Measurements from ENCODE around the gene ATP5F1B. TPM values are rescaled to one million over a fixed set of nuclear protein-coding genes. Genes with fewer than 3 reads are reported as not detected.

Gene ATP5F1B
- total RNA-seq, 1 donor from 2014 or later, result 609 TPM

- H2AFZ ChIP-seq (replicated peaks), result no peak overlapping the region
- no peak overlapping the region for H3K27ac ChIP-seq
- DNase-seq (ENCODE audit: low spot score), result no peak
- H3K4me1 ChIP-seq, result no peaks in the 10 kb centered on the region
- H3K4me1 Mint-ChIP-seq, result no peaks in the 10 kb centered on the region
- H3K27me3 ChIP-seq, result no peaks in the 10 kb centered on the region
- H3K79me2 ChIP-seq (ENCODE audit: low read depth), result peaks cover 36% of the 10 kb centered on the region
- no peak overlapping the region for H3K9ac ChIP-seq
- H3K36me3 Mint-ChIP-seq, result peaks cover 46% of the 10 kb centered on the region
- H3K36me3 ChIP-seq, result peaks cover 4% of the 10 kb centered on the region
- H3K27me3 Mint-ChIP-seq (ENCODE audit: insufficient read depth, low read depth), result peaks cover 2% of the 10 kb centered on the region
- no peaks in the 10 kb centered on the region for H3K9me3 ChIP-seq (ENCODE audit: low read depth)
- H4K20me1 ChIP-seq (ENCODE audit: low read depth), result peaks cover 61% of the 10 kb centered on the region
- H3K4me3 ChIP-seq, result no peak overlapping the region
- H3K4me3 Mint-ChIP-seq, result no peak overlapping the region
- H3K4me2 ChIP-seq, result no peak overlapping the region
- peaks cover 5% of the 10 kb centered on the region for H3F3A ChIP-seq (ENCODE audit: low read depth)
- H3K27ac Mint-ChIP-seq, result no peak overlapping the region
- H3K9me3 Mint-ChIP-seq, result no peaks in the 10 kb centered on the region
- no peak for TF ChIP-seq CTCF (IDR thresholded peaks at IDR 0.05)
- TF ChIP-seq EZH2 (IDR thresholded peaks at IDR 0.05), result no peak
- TF ChIP-seq EZH2phosphoT487 (IDR thresholded peaks at IDR 0.05), result no peak
These were observed 31.2 kb downstream of the ATP5F1B start for GRCh38 chr12:56614627-56615026.

GRCh38 chr12:56604355-56604754 lies 41.4 kb downstream of the ATP5F1B start:
- Histone ChIP-seq H3K79me2 (ENCODE audit: low read depth) (no peaks in the 10 kb centered on the region), H3K9ac (no peak overlapping the region), H3K4me1 (no peaks in the 10 kb centered on the region), H4K20me1 (ENCODE audit: low read depth) (no peaks in the 10 kb centered on the region), H2AFZ (replicated peaks) (no peak overlapping the region), H3K36me3 (peaks cover 14% of the 10 kb centered on the region), H3K27ac (no peak overlapping the region), H3K27me3 (no peaks in the 10 kb centered on the region), H3K4me2 (no peak overlapping the region), H3K4me3 (no peak overlapping the region), H3F3A (ENCODE audit: low read depth) (no peaks in the 10 kb centered on the region), H3K9me3 (ENCODE audit: low read depth) (no peaks in the 10 kb centered on the region)
- Mint-ChIP-seq H3K36me3 (peaks cover 53% of the 10 kb centered on the region), H3K27ac (no peak overlapping the region), H3K4me3 (no peak overlapping the region), H3K27me3 (ENCODE audit: insufficient read depth, low read depth) (peaks cover 5% of the 10 kb centered on the region), H3K9me3 (no peaks in the 10 kb centered on the region), H3K4me1 (no peaks in the 10 kb centered on the region)
- no peak for TF ChIP-seq CTCF (IDR thresholded peaks at IDR 0.05)
- TF ChIP-seq EZH2phosphoT487 (IDR thresholded peaks at IDR 0.05), result no peak
- TF ChIP-seq EZH2 (IDR thresholded peaks at IDR 0.05), result no peak
- no peak for DNase-seq (ENCODE audit: low spot score)

GRCh38 chr12:56602239-56602638 lies 43.5 kb downstream of the ATP5F1B start:
- no peak overlapping the region for H3K27ac ChIP-seq
- H3F3A ChIP-seq (ENCODE audit: low read depth), result peaks cover 3% of the 10 kb centered on the region
- TF ChIP-seq CTCF (IDR thresholded peaks at IDR 0.05) (no peak), EZH2 (IDR thresholded peaks at IDR 0.05) (no peak)
- H3K36me3 ChIP-seq, result peaks cover 14% of the 10 kb centered on the region
- peaks cover 57% of the 10 kb centered on the region for H3K36me3 Mint-ChIP-seq
- no peak overlapping the region for H2AFZ ChIP-seq (replicated peaks)
- H3K27ac Mint-ChIP-seq, result no peak overlapping the region
- no peak overlapping the region for H3K4me3 ChIP-seq
- H3K4me3 Mint-ChIP-seq, result no peak overlapping the region
- H3K9ac ChIP-seq, result no peak overlapping the region
- H3K27me3 Mint-ChIP-seq (ENCODE audit: insufficient read depth, low read depth), result peaks cover 4% of the 10 kb centered on the region
- no peaks in the 10 kb centered on the region for H3K9me3 Mint-ChIP-seq
- H3K4me1 Mint-ChIP-seq, result peaks cover 3% of the 10 kb centered on the region
- no peaks in the 10 kb centered on the region for H3K9me3 ChIP-seq (ENCODE audit: low read depth)
- no peak overlapping the region for H3K4me2 ChIP-seq
- H3K79me2 ChIP-seq (ENCODE audit: low read depth), result no peaks in the 10 kb centered on the region
- no peaks in the 10 kb centered on the region for H3K27me3 ChIP-seq
- H4K20me1 ChIP-seq (ENCODE audit: low read depth), result no peaks in the 10 kb centered on the region
- no peak for DNase-seq (ENCODE audit: low spot score)
- H3K4me1 ChIP-seq, result no peaks in the 10 kb centered on the region
